GM21723 (cell line): ENCODE measurements around the gene APLP2.

ENCODE experiments used
- ATAC-seq: cut with Tn5 transposase; IDR thresholded peaks from one replicate; pipeline ENCODE4 v1.9.1; 2021; ENCODE audit warnings: mild to moderate bottlenecking, moderate library complexity; ENCODE audit not compliant: unreplicated experiment

Gene APLP2

DNA sequence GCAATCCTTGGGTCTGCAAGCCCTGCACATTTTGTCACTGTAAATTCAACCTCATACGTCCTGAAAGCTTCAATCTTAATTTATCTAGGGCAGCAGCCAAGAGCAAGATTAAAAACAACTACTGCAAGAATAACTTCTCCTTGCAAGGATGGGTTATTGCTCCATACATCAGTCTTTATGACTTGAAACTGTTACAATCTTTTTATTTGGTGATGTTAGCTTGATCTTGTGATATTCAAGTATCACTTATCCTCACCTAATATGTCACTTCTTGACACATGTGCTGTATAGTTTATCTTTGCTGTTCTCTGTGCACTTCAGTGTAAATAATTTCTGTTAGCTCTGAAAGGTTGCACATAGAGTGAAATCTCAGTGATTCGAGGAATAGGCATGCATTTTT, 14.7 kb upstream of the APLP2 start:
- no peak for ATAC-seq

DNA sequence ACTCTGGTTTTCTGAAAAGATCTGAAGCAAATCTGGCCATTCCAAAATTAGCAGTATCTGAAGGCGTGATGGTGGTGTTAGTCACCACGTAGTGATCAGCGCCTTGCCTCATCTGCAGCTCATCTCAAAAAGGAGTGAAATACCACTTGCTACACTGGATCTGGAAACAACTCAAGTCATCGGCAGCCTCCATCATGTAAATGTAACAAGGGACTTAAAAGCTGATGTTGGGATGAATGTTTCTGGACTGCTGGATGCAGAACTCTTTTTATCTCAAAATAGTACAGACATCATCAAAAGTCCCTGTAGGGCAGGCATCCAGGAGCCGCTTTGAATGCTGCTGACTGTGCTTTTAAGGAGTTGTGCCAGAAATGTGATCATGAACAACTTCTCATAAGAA, 14.1 kb upstream of the APLP2 start:
- no peak for ATAC-seq

GRCh38 chr11:130061017-130061416, 8.7 kb upstream of the APLP2 start:
- ATAC-seq: no peak

GRCh38 chr11:130062026-130062425, 7.7 kb upstream of the APLP2 start:
- no peak for ATAC-seq

DNA sequence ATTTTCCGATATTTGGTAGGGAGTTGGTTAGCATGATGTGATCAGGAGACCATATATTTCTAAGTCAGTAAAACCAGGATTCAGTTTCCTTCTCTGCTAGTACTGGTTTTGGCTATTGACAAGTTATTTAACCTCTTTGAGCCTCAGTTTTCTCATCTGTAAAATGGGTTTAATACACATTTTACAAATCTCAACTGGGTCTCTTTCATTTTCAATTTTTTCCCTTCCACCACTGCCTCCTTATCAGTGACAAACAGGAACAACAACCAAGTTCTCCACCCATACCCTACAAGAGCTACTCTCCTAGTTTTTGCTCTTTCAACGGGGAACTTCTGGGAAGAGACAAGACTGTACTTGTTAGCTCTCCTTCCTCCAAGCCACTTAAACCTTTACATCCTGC, 6.2 kb upstream of the APLP2 start:
- no peak for ATAC-seq

DNA sequence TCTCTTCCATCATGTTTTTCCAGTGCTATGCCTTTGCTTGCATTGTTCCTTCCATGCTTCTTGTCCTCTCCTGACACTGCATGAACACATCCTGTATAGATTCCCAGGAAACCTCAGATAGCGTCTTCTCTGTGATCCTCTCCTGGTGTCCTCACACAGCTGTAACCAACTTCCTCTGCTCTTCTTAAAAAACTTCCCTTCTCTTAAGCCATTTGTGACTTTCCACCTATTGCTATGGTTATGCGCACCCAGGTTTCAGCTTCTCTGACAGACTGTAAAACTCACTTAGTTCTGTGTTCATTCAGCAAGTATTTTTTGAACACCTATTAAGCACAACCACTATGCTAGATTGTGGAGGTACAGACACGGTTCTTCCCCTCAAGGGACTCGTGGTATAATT, 5.1 kb upstream of the APLP2 start:
- no peak for ATAC-seq

- no peak for ATAC-seq
Measured at GRCh38 chr11:130066338-130066737, 3.4 kb upstream of the APLP2 start.

DNA sequence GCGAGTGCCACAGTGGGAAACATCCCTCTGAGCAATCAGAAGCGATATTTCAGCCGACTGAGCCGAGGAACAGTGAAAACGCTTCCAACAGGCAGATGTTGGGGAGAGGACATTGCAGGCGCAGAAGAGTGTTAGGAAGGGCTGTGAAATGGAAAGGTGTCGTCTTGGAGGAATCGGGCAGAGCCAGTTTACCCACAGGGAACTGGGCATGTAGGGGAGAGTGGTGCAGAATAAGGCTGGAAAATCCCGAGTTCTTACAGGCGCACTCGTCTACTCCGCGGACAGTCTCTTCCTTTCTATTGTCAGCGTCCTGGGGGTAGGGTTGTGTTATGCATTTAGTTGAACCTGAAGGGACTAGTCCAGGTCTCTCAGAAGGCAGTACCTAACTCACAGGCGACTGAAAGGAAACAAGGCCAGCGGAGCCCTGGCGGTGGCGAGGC, 1.1 kb upstream of the APLP2 start:
- ATAC-seq: no peak

- ATAC-seq: peak; percentile 52
Measured at GRCh38 chr11:130068986-130069658, 572 bp upstream of the APLP2 start.

GRCh38 chr11:130070109-130070845, 583 bp downstream of the APLP2 start:
- peak; percentile 31 for ATAC-seq

- no peak for ATAC-seq
Measured at GRCh38 chr11:130070846-130071200, 1.1 kb downstream of the APLP2 start.

DNA sequence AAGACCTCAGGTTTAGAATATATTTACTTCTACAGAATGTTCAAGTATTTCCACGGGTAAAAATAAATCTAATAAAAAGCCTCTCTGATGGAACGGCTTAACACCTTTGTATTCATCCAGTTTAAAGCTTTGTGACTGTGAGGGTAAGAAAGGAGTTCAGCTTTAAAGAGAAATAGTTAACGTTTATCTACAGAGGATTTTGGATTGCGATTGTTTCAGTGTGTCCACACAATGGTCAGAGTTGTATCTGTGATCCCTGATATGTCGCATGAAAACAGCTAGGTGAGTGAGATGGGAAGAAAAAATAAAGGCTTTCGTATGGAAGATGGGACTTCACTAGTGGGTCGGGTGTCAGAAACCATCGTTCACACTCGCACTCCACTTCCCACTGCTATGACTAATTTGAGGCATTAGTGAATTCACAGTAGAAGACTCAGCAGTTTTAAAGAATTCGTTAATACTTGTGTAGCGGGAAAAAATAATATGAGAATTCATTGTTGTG, 1.6 kb downstream of the APLP2 start:
- ATAC-seq: no peak

GRCh38 chr11:130074736-130075135, 5.0 kb downstream of the APLP2 start:
- ATAC-seq: no peak

- no peak for ATAC-seq
Measured at GRCh38 chr11:130076778-130077481, 7.2 kb downstream of the APLP2 start.

GRCh38 chr11:130077671-130078070, 8.0 kb downstream of the APLP2 start:
- ATAC-seq: no peak

DNA sequence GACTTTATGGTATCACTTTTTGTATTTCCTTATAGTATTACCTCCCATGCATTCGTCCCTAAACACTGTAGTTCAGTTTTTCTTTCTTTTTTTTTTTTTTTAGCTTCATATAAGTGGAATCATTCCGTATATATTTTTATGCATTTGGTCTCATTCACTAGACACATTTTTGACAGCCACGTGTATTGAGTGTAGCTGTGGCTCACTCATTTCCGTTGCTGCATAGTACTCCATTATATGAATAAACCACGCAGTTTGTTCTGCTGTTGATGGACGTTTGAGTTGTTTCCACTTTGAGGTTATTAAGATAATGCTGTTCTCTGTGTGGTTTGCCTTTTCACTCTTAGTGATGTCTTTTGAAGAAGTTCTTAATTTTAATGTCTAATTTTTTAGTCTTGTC, 8.4 kb downstream of the APLP2 start:
- ATAC-seq: no peak

DNA sequence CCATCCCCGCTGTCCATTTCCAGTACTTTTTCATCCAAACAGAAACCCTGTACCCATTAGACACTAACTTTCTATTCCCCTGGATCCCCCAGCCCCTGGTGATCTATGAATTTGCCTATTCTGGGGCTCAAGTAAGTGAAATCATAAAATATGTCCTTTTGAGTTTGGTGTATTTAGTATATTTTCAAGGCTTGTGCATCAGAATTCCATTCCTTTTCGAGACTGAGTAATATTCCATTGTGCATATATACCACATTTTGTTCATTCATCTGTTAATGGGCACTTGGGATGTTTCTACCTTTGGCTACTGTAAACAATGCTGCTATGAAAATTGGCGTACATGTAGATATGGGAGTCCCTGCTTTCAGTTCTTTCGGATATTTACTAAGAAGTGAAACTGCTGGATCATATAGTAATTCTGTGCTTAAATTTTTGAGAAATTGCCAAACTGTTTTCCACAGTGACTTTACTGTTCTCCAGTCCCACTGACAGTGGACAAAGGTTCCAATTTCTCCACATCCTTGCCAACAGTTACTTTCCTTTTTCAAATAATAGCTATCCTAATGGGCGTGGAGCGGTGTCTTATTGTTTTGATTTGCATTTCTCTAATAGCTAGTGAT, 16.1 kb downstream of the APLP2 start:
- ATAC-seq: no peak

DNA sequence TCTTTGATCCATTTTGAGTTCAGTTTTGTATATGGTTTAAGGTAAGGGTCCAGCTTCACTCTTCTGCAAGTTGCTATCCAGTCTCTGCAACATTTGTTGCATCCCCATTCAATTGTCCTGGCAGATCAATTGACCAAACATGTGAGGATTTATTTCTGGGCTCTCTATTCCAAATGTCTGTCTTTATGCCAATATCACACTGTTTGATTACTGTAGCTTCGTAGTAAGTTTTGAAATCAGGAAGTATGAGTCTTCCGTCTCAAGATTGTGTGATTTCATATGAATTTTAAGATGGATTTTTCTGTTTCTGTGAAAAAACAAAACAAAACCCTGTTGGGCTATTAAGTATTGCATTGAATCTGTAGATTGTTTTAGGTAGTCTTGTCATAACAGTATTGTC, 17.0 kb downstream of the APLP2 start:
- no peak for ATAC-seq

DNA sequence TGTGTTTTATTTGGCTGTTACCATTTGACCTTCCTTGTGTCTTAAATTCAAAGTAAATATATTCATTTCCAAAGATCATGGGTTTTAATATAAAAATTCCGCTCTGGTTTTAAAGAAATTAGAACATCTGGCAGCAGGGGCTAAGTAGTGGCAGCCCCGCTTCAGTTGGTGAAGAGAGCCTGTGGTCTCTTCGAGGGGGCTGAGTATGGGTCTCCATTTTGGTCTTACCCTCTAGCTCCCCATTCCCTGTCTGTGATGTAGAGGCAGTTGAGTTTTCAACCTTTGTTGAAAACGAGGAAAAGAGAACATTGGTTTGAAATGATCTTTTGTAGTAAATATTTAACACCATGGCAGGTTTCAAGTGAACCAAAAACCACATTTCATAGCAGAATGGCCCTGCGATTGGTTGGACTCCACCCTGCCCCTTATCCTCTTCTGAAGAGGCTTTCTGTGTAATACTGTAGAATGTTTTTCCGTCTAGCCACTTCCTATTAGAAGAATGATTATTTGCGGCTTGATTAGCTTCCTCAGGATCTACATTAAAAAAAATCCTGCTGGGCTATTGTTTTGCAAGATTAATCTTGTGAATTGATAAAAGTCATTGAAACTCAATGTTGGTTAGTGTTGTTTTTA, 17.7 kb downstream of the APLP2 start:
- no peak for ATAC-seq

- ATAC-seq: no peak
Measured at GRCh38 chr11:130088217-130088616, 18.5 kb downstream of the APLP2 start.
